LNCaP clone FGC (cell line): ENCODE data around the gene HNRNPA2B1.
"Not testable (repeated sequence)": the region's sequence is repeated elsewhere in the genome, so short reads cannot be mapped to it uniquely, and the experiment has no call there.

Experiments used
- DNase-seq: peaks from one replicate; pipeline ENCODE4 v3.0.0-alpha.2; 2011; ENCODE audit warnings: low read depth
- H3K4me3 ChIP-seq: 2 replicates; pipeline ENCODE4 v1.5.1; 2011; ENCODE audit warnings: mild to moderate bottlenecking, low read depth, low read length, control low read depth
- TF ChIP-seq, protein P1 (sequence below): IDR thresholded peaks from 2 replicates; pipeline ENCODE4 v1.5.1; 2012; ENCODE audit warnings: mild to moderate bottlenecking; ENCODE audit not compliant: control insufficient read depth, insufficient read depth; ENCODE audit errors: extremely low read depth

Gene HNRNPA2B1

DNA sequence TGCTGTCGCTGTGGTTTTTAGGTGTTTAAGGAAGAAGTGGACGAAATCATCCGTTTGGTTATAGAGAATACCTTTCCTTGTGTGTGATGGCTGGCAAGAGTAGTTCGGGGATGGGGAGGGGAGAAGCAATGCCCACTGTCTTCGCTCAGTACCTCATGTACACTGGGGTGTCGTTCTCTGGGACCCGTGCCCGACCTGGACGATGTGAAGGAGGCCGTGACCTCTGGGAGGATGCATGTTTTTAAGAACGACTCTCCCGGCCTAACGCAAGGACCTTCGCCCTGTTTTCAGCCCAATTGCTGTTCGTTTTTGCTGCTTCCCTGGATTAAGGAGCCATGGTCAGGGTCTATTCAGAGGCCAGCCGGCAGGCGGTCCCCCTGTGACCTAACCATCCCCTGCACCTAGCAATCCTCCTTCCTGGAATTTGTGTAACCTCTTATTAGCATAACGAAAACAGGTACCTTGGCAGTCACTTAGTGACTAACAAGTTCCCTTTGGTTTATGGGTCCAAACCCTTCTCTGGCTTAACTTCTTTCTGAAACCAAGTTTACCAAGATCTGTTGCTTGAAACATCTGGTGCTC is 47.2 kb downstream of the HNRNPA2B1 start:
- TF ChIP-seq, protein P1, sequence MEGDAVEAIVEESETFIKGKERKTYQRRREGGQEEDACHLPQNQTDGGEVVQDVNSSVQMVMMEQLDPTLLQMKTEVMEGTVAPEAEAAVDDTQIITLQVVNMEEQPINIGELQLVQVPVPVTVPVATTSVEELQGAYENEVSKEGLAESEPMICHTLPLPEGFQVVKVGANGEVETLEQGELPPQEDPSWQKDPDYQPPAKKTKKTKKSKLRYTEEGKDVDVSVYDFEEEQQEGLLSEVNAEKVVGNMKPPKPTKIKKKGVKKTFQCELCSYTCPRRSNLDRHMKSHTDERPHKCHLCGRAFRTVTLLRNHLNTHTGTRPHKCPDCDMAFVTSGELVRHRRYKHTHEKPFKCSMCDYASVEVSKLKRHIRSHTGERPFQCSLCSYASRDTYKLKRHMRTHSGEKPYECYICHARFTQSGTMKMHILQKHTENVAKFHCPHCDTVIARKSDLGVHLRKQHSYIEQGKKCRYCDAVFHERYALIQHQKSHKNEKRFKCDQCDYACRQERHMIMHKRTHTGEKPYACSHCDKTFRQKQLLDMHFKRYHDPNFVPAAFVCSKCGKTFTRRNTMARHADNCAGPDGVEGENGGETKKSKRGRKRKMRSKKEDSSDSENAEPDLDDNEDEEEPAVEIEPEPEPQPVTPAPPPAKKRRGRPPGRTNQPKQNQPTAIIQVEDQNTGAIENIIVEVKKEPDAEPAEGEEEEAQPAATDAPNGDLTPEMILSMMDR, result no peak
- 0 out of 2 replicates have a peak overlapping the region, but pooled peaks have one; percentile 23 for H3K4me3 ChIP-seq
- DNase-seq, result no peak

DNA sequence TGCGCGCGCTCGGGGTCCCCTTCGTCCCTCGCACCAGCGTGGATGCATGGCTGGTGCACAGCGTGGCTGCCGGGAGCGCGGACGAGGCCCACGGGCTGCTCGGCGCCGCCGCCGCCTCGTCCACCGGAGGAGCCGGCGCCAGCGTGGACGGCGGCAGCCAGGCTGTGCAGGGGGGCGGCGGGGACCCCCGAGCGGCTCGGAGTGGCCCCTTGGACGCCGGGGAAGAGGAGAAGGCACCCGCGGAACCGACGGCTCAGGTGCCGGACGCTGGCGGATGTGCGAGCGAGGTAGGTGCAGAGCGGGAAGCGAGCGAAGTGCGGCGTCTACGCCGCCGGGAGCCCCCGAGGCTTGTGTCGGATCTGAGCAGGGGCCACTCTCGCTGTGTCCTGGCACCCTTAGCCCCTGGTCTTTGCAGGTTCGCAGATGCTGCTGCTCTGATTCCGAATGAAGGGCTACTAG is 47.7 kb downstream of the HNRNPA2B1 start:
- DNase-seq, result not testable (repeated sequence)
- peak overlapping the region; percentile 53 for H3K4me3 ChIP-seq

DNA sequence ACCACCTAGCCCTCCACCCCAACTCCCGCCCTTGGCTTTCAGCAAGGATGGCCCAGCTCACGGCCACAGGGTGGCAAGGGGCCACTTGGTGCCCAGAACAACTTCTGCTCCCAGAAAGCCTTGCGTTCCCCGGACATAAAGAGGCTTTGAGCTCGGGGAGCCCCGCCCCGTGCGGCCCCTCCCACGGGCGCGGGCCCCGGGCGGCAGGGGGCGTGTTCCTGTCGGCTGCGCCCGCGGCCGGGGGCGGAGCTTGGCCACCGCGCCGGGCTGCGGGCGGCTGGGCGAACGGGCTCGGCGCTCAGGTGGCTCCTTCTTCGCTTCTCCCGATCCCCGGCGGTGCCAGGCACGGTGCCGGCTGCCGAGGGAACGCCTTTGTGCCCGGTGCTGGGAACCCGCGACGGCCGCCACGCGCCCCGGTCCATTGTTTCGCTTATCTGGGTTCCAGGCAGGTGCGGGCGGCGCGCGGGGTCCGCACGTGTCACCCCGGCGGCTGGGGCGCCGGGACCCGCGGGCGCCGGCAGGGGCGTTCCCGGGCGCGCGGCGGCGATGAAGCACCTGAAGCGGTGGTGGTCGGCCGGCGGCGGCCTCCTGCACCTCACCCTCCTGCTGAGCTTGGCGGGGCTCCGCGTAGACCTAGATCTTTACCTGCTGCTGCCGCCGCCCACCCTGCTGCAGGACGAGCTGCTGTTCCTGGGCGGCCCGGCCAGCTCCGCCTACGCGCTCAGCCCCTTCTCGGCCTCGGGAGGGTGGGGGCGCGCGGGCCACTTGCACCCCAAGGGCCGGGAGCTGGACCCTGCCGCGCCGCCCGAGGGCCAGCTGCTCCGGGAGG is 48.4 kb downstream of the HNRNPA2B1 start, which contains the start of gene NFE2L3:
Gene NFE2L3, plus strand, starts transcription at position 246 of the 829 bp plus-strand sequence. Its CDS starts 301 bp downstream, at position 547.
- DNase-seq, result peak; percentile 32
- H3K4me3 ChIP-seq, result peak within 1 kb of the TSS; percentile 53
- TF ChIP-seq, protein P1, result peak; percentile 13; the same call in 1 of the 2 replicates

DNA sequence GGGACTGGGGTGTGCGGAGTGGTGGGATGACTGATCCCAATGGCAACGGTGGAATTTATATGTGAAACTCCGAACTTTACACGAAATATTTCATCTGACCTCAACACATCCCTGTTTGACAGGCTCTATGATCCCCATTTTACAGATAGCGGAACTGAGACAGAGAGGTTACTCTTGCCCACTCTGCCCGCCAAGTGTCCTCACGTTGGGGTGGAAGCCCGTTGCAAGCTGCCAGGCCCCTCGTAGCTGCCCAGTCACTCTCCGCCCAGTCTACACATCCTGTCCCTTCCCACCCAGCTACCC is 48.9 kb downstream of the HNRNPA2B1 start:
- H3K4me3 ChIP-seq, result peak overlapping the region; percentile 53
- TF ChIP-seq, protein P1, result no peak
- DNase-seq, result no peak

DNA sequence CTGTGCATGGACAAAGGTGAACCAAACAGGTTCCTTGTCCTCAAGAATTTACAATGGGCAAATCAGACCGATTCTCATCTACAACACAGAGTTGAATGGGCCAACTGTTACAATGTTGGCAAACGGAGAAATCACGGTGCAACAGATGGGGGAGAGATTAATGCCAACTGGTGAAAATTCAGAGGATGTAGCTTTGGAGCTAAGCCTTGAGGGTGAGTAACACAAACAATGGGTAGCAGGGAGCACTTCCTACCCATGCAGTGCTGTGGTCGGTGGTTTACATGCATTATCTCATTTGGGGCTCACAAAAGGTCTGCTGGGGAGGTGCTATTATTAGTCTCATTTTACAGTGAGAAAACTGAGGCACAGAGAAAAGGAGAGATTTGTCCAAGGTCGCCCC is 49.5 kb downstream of the HNRNPA2B1 start:
- H3K4me3 ChIP-seq, result no peak overlapping the region
- TF ChIP-seq, protein P1, result no peak
- DNase-seq, result no peak

DNA sequence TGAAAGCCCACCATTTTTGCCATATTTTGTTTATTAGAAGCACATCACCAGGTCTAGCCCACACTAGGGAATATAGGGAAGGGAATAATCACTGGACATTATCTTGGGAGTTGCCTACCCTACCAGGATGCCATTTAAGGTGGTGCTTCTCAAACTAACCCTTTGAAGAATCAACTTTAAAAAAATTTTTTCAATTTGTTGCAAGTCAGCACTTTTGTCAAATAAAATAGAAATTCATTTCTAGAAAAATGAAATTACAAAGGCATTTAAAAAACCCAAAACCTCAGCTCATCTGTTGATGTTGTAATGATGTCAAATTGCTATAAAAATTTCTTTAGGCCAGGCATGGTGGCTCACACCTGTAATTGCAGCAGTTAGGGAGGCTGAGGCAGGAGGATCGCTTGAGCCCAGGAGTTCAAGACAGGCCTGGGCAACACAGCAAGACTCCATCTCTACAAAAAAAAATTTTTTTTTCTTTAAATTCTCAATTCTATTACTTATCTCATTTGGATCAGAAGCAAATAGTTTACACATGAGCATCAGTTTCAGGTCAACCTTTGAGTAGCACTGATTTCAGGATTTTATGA is 51.1 kb downstream of the HNRNPA2B1 start:
- H3K4me3 ChIP-seq, result no peak overlapping the region
- TF ChIP-seq, protein P1, result no peak
- no peak for DNase-seq

DNA sequence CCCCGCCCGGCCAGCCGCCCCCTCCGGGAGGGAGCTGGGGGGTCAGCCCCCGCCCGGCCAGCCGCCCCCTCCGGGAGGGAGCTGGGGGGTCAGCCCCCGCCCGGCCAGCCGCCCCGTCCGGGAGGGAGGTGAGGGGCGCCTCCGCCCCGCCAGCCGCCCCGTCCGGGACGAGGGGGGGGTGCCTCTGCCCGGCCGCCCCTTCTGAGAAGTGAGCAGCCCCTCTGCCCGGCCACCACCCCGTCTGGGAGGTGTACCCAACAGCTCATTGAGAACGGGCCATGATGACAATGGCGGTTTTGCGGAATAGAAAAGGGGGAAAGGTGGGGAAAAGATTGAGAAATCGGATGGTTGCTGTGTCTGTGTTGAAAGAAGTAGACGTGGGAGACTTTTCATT is 52.2 kb downstream of the HNRNPA2B1 start:
- H3K4me3 ChIP-seq, DNase-seq: not testable (repeated sequence)

DNA sequence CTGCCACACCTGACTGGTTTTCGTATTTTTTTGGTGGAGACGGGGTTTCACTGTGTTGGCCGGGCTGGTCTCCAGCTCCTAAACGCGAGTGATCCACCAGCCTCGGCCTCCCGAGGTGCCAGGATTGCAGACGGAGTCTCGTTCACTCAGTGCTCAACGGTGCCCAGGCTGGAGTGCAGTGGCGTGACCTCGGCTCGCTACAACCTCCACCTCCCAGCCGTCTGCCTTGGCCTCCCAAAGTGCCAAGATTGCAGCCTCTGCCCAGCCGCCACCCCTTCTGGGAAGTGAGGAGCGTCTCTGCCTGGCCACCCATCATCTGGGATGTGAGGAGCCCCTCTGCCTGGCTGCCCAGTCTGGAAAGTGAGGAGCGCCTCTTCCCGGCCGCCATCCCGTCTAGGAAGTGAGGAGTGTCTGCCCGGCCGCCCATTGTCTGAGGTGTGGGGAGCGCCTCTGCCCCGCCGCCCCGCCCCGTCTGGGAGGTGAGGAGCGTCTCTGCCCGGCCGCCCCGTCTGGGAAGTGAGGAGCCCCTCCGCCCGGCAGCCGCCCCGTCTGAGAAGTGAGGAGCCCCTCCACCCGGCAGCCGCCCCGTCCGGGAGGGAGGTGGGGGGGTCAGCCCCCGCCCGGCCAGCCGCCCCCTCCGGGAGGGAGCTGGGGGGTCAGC is 52.8 kb downstream of the HNRNPA2B1 start:
- H3K4me3 ChIP-seq, DNase-seq: not testable (repeated sequence)
